ENCODE results near the gene MAP3K9.

The MAP3K9 gene

GRCh38 chr14:70821584-70822529 is 12.5 kb upstream of the MAP3K9 start:
- no peak for FAIRE-seq

- no peak for FAIRE-seq
Observed at GRCh38 chr14:70816525-70816924, 7.2 kb upstream of the MAP3K9 start.

- FAIRE-seq: no peak
Observed at GRCh38 chr14:70814466-70814865, 5.2 kb upstream of the MAP3K9 start.

DNA sequence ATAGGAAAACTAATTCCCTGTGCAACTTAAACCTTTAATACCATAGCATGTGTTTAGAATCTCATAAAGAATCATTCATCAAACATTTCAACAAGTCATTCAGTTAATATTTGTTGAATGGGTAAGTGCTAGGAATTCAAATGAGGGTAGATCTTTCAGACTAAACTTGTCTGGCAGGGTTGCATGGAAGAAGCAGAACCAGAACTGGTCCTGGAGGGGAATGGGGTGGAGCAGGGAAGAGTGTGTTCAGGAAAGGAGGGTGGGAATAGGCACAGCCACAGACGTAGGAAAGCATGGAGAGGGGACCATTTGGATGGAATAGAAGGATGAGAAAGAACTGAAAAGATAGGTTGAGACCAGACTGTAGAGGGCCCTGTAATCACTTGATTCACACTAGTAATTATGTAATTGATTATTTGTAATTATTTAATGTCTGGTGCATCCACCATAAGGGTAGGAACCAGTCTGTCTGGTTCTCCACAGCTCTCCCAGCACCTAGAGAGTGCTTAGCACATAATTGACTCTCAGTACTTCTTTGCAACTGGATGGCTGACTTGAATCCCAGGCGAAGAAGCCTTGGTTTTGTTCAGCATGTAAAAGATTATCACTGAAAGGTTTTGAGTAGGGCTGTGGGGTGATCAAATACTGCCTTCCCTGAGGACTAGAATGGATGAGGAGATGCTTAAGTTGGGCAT is 3.0 kb upstream of the MAP3K9 start:
- FAIRE-seq: no peak

DNA sequence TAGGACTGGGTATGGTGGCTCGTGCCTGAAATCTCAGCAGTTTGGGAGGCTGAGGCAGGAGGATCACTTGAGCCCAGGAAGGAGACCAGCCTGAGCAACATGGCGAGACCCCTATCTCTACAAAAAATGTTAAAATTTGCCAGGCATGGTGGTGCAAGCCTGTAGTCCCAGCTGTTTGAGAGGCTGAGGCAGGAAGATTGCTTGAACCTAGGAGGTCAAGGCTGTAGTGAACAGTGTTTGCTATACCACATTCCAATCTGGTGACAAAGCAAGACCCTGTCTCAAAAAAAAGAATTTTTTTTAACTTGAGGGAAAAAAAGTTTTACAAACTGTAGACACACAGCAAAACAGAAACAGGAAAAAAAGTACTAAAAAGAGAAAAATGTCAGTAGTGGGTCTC is 2.3 kb upstream of the MAP3K9 start:
- no peak for FAIRE-seq

DNA sequence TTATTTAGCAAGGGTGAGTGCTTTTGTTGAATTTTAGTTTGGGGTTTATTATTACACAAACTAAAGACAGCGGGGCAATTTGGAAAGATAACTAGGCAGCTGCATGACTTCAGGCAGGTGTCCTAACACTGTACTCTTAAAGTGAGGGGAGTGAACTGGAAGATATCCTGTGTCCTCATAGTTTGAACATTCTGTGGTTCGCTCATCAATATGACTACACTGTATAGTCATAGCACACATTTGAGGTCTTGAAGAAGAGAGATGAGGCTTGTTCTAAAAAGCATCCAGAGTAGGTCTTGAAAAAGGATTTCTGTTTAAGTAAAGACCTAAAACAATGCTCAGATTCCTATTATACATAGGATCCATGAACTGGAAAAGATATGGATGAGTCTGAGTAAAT is 1.7 kb upstream of the MAP3K9 start:
- FAIRE-seq: no peak

GRCh38 chr14:70810621-70811020 is 1.3 kb upstream of the MAP3K9 start:
- no peak for FAIRE-seq

DNA sequence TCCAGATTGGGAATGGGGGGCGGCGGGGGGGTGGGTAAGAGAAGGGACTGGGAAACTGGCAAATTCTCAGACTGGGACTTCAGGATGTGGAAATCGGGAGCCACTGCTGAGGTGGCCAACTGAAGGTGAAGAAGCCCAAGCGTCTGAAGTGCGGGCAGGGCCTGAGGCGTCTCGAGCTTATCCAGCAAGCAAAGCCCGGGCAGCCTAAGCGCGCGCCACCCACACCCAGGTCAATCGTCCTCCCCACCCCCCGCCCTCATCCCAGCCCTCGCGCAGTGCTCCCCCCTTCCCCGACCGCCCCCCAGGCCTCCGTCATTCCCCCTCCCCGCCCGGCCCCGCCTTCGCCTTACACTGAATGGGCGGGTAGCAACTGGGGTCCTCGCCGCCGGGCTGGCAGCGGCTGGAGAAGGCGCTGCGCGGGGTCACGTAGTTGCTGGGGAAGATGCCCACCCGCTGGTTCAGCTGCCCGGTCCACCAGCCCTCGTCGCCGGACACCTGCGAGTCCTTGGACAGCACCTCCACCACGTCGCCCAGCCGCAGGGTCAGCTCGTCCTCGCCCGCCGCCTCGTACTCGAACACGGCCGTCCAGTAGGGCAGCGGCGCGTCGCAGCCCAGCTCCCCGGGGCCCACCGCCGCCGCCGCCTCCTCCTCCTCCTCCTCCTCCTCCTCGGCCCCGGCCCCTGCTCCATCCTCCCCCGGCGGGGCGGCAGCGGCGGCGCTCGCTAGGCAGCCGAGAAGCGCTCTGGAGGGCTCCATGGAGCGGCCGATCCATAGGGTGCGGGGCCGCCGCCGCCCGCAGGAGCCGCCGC is 693 bp downstream of the MAP3K9 start:
- no peak for FAIRE-seq

DNA sequence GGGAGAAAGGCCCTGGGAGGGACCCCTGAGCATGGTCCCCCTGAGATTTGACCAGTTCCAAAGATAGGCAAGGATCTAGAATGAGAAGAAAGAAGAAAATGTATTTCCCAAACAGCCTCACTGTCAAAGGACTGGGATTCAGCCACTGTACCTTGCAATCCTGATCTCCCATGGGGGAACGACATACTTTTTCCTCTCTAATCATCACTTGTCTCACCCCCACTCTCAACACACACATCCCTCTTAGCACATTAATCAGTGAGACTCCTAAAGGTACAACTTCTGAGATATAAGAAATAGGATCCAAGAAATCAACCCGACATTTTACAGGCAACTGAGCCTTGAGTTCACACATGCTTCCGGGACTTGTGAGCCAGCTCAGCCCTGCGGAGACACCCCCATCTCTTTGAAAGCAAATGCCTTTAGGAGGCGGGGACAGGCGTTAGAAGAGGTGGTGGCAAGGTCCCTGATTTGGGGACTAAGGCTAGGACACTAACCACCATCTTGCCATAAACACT is 1.4 kb downstream of the MAP3K9 start:
- no peak for FAIRE-seq

DNA sequence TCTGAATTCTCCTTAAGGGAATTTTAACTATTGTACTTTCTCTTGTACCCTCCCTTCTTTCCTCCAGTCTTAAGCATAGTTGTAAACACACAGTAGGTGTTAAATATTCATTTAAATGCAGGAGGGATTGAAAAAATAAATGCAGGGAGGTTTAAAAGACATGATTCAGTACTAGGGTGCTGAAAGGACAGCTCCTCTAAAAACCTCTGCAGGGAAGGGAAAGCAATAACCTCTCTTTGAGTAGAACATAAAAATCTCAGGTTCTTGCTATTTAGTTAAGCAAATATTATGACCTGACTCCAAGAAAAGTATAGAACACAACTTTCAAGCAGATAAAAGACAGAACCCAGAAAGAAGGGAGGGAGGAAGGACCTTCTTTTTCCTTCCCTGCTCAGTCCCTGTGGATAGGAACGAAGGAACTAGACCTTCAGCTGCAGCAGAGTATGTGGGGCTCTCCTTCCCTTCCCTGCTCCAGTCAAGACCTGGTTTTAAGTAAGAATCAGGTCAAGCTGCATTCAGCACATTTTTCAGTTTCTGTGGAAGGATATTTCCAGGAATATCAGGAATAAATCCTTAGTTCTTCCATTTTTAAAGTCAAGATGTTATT is 4.7 kb downstream of the MAP3K9 start:
- FAIRE-seq: no peak

- FAIRE-seq: no peak
Observed at GRCh38 chr14:70803321-70804310, 5.7 kb downstream of the MAP3K9 start.

DNA sequence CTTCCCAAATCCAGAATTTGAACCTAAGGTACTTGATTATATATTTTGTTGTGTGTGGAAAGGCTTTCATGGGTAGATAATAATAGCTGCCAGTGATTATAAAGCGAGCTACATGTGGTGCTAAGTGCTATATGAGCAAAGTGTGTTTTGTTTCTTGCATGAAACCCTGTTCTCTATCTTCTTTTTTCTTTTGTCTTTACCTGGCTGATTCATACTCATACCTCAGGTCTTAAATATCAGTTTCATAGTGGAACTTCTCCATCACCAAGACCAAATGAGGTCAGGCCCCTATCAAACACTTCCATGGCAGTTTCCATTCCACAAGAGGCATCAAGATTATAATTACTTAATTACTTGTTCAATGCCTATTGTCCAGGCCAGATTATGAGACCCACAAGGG is 6.9 kb downstream of the MAP3K9 start:
- no peak for FAIRE-seq

- no peak for FAIRE-seq
Observed at GRCh38 chr14:70801836-70802235, 7.5 kb downstream of the MAP3K9 start.

- FAIRE-seq: no peak
Observed at GRCh38 chr14:70796551-70796950, 12.8 kb downstream of the MAP3K9 start.

DNA sequence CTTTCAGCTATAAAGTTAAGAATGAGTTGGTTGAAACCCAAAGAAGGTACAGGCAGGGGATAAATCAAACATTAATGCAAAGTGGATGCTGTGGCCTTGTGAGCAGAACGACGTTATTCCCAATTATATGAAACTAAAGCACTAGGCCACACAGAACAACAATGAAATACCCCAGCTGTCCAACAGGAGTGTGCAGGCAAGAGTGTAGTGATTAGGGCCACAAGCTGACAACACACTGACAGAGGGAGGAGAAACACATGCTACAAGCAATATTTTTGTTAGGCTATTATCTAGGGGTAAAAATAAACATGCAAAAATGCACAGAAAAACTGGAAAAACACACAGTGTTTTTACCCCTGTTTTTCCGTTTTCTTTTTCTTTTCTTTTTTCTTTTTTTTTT is 15.0 kb downstream of the MAP3K9 start:
- no peak for FAIRE-seq

DNA sequence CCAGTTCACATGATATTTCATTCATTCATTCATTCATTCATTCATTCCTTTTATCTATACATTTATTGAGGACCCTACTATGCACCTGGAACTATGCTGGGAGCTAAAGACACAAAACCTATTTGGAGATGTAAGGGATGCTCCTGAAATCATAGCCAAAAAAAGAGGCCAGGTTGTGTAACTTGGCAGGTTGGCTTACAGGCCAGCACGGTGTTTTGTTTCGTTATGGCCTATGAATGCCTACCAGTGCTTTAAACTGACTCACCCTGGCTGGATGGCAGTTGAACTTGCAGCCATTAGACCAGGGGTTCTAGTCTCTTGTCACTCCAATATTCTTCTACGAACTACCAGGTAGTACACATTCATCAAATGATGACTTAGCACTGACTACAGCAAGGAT is 15.7 kb downstream of the MAP3K9 start:
- no peak for FAIRE-seq

GRCh38 chr14:70792939-70793338 is 16.4 kb downstream of the MAP3K9 start:
- FAIRE-seq: no peak

DNA sequence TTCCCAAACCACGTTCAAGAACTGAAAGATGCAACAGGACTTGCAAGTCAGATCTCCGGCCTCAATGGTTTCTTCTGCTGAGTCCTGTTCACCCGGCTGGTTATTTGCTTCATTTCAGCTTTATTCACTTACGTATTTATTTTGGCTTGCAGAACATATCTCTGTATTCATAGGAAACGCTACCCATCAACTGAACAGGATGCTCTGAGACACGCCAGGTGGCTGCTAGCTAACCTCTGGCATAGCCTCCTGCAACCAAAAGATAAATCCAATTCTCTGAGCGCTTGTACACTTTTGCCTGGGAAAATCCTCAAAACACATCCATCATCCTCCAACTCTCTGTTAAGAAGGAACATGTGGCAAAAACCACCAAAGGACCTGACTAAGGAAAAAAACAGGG is 17.3 kb downstream of the MAP3K9 start:
- no peak for FAIRE-seq

- FAIRE-seq: no peak
Observed at GRCh38 chr14:70789961-70790360, 19.4 kb downstream of the MAP3K9 start.

DNA sequence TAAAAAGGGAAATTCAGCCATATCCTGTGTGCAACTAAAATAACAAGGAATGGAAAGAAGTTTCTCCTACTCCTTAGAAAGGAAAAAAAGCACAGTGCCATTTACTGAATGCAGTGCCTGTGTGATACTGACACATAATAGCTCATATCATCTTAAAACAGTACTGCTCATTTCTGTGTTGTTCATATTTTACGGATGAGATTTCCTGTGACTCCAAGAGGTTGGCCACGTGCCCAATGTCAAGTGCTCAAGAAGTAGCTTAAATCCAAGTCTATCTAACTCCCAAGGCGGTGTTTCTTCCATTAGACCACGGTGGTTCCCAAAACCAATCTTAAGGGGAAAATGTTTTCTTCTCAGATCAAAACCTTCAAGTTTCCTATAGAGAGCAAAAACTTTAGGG is 20.0 kb downstream of the MAP3K9 start:
- FAIRE-seq: no peak

DNA sequence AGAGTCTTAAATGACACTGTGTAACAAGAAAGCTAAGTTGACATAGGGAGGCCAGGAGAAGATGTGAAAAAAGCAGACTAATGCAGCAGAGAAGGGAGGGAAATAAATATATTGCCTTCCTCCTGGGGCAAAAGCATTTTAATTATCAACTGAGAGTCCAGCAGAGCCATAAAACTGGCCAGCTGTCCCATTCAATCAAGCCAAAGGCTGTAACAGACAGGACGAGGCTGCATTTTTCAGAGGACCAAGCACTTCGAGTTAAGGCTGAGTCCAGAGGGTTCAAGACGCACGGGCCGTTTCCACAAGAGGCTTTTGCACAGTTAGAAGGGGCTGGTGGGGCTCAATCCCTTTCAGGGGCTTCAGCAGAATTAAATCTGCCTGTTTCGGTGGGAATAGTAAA is 20.4 kb downstream of the MAP3K9 start:
- no peak for FAIRE-seq

All from A204.1 (cell line).